MM.1S (cell line): ENCODE results near the gene TMEM200A.

Experiments used
- DNase-seq: peaks from one replicate; pipeline ENCODE4 v3.0.0-alpha.2; 2015
- H2AFZ ChIP-seq: fragments of 300-600 bp; sonication (generic); 2 replicates; pipeline ENCODE4 v1.6.0; 2016; ENCODE audit warnings: antibody characterized with exemption, low read length
- H3F3A ChIP-seq: fragments of 300-600 bp; sonication (generic); 2 replicates; pipeline ENCODE4 v1.6.1; 2016; ENCODE audit warnings: mild to moderate bottlenecking, antibody characterized with exemption, low read length, moderate library complexity, mixed read lengths; ENCODE audit not compliant: insufficient read depth
- H3K27ac ChIP-seq: fragments of 300-600 bp; sonication (generic); 2 replicates; pipeline ENCODE4 v1.5.1; 2016; ENCODE audit warnings: mild to moderate bottlenecking, low read length
- H3K27me3 ChIP-seq: fragments of 300-600 bp; sonication (generic); replicated peaks from 2 replicates; pipeline ENCODE4 v1.6.0; 2016; ENCODE audit warnings: low read length; ENCODE audit not compliant: insufficient read depth
- H3K36me3 ChIP-seq: fragments of 300-600 bp; sonication (generic); replicated peaks from 2 replicates; pipeline ENCODE4 v1.6.1; 2016; ENCODE audit warnings: mild to moderate bottlenecking, low read length, mixed read lengths; ENCODE audit not compliant: insufficient read depth
- H3K4me1 ChIP-seq: fragments of 300-600 bp; sonication (generic); 2 replicates; pipeline ENCODE4 v1.6.1; 2016; ENCODE audit warnings: low read length, mixed read lengths
- H3K4me2 ChIP-seq: fragments of 300-600 bp; sonication (generic); 2 replicates; pipeline ENCODE4 v1.6.0; 2016; ENCODE audit warnings: low read depth, low read length
- H3K4me3 ChIP-seq: fragments of 300-600 bp; sonication (generic); 2 replicates; pipeline ENCODE4 v1.5.1; 2016; ENCODE audit warnings: low read length, mixed read lengths
- H3K79me2 ChIP-seq: fragments of 300-600 bp; sonication (generic); 2 replicates; pipeline ENCODE4 v1.6.1; 2016; ENCODE audit warnings: mixed run types, low read length, mixed read lengths
- H3K9ac ChIP-seq: fragments of 300-600 bp; sonication (generic); 2 replicates; pipeline ENCODE4 v1.6.1; 2016; ENCODE audit warnings: low read length, mixed read lengths
- H3K9me2 ChIP-seq: fragments of 300-600 bp; sonication (generic); replicated peaks from 2 replicates; pipeline ENCODE4 v1.6.1; 2016; ENCODE audit warnings: mild to moderate bottlenecking, low read length, mixed read lengths; ENCODE audit not compliant: insufficient read depth
- H3K9me3 ChIP-seq: fragments of 300-600 bp; sonication (generic); replicated peaks from 2 replicates; pipeline ENCODE4 v1.6.1; 2016; ENCODE audit warnings: mild to moderate bottlenecking, low read length, mixed read lengths; ENCODE audit not compliant: insufficient read depth
- H4K20me1 ChIP-seq: fragments of 300-600 bp; sonication (generic); 2 replicates; pipeline ENCODE4 v1.6.1; 2016; ENCODE audit warnings: mild to moderate bottlenecking, low read length, moderate library complexity, mixed read lengths; ENCODE audit not compliant: insufficient read depth
- EZH2 ChIP-seq: fragments of 300-600 bp; sonication (generic); optimal IDR thresholded peaks from 2 replicates; pipeline ENCODE3; 2017; ENCODE audit warnings: low read depth, mild to moderate bottlenecking, antibody characterized with exemption, low read length, mixed read lengths
- EZH2phosphoT487 ChIP-seq: fragments of 300-600 bp; sonication (generic); IDR thresholded peaks from 2 replicates; pipeline ENCODE4 v1.6.1; 2018; ENCODE audit warnings: antibody characterized with exemption, low read length
- TF ChIP-seq, protein P1 (sequence below): fragments of 300-600 bp; sonication (generic); IDR thresholded peaks from 2 replicates; pipeline ENCODE4 v1.5.1; 2016; ENCODE audit warnings: antibody characterized with exemption, low read length, mixed read lengths

Gene TMEM200A

DNA sequence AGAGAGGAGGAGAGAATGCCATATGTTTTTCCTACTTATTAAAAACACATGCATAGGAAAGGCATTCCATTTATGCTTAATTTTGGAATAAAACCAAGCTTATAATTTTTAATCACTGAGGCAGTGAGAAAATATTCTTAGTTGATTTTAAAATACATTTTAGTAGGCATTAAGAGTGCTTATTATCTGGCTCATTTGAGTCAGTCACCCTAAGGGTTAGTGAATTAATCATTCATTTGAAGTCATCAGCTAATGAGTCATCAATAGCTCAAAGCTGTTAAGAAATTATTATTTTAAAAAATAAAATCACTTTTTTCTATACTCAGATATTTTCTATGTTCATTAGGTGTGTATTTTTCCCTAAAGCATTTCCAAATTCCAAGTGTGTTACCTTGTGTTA lies 81.6 kb downstream of the TMEM200A start:
- no peaks in the 10 kb centered on the region for H4K20me1 ChIP-seq
- H3K9me3 ChIP-seq, result no peaks in the 10 kb centered on the region
- H2AFZ ChIP-seq, result no peak overlapping the region
- no peak for DNase-seq
- no peaks in the 10 kb centered on the region for H3K79me2 ChIP-seq
- H3K27ac ChIP-seq, result no peak overlapping the region
- no peaks in the 10 kb centered on the region for H3F3A ChIP-seq
- no peak overlapping the region for H3K9ac ChIP-seq
- H3K9me2 ChIP-seq, result no peaks in the 10 kb centered on the region
- H3K36me3 ChIP-seq, result no peaks in the 10 kb centered on the region
- H3K27me3 ChIP-seq, result no peaks in the 10 kb centered on the region
- H3K4me2 ChIP-seq, result no peak overlapping the region
- no peaks in the 10 kb centered on the region for H3K4me1 ChIP-seq
- TF ChIP-seq EZH2 (no peak), EZH2phosphoT487 (no peak)
- TF ChIP-seq, protein P1, sequence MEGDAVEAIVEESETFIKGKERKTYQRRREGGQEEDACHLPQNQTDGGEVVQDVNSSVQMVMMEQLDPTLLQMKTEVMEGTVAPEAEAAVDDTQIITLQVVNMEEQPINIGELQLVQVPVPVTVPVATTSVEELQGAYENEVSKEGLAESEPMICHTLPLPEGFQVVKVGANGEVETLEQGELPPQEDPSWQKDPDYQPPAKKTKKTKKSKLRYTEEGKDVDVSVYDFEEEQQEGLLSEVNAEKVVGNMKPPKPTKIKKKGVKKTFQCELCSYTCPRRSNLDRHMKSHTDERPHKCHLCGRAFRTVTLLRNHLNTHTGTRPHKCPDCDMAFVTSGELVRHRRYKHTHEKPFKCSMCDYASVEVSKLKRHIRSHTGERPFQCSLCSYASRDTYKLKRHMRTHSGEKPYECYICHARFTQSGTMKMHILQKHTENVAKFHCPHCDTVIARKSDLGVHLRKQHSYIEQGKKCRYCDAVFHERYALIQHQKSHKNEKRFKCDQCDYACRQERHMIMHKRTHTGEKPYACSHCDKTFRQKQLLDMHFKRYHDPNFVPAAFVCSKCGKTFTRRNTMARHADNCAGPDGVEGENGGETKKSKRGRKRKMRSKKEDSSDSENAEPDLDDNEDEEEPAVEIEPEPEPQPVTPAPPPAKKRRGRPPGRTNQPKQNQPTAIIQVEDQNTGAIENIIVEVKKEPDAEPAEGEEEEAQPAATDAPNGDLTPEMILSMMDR, result no peak
- H3K4me3 ChIP-seq, result no peak overlapping the region

DNA sequence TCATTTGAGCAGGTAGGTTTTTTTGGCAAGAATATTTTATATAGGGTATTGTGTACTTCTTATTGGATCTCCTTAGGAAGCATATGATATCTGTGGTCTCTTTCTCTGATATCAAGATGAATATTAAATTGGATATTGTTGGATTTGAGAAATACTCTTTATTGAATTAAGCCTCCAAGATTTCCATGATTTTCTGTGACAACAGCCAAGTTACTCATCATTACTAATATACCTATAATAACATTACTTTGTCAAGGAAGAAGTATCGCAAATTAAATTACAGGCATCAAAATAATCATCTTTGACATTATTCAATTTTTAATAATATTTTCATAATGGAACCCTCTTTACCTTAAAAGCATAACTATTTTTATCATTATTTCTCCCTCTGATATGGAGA lies 86.5 kb downstream of the TMEM200A start:
- TF ChIP-seq, protein P1, result no peak
- no peak for TF ChIP-seq EZH2phosphoT487
- TF ChIP-seq EZH2, result no peak
- Histone ChIP-seq H3F3A (no peaks in the 10 kb centered on the region), H3K36me3 (no peaks in the 10 kb centered on the region), H3K27me3 (no peaks in the 10 kb centered on the region), H3K9ac (no peak overlapping the region), H3K27ac (no peak overlapping the region), H3K9me3 (no peaks in the 10 kb centered on the region), H4K20me1 (no peaks in the 10 kb centered on the region), H3K4me1 (no peaks in the 10 kb centered on the region), H3K79me2 (no peaks in the 10 kb centered on the region), H3K4me2 (no peak overlapping the region), H3K9me2 (no peaks in the 10 kb centered on the region), H2AFZ (no peak overlapping the region), H3K4me3 (no peak overlapping the region)
- DNase-seq, result no peak

DNA sequence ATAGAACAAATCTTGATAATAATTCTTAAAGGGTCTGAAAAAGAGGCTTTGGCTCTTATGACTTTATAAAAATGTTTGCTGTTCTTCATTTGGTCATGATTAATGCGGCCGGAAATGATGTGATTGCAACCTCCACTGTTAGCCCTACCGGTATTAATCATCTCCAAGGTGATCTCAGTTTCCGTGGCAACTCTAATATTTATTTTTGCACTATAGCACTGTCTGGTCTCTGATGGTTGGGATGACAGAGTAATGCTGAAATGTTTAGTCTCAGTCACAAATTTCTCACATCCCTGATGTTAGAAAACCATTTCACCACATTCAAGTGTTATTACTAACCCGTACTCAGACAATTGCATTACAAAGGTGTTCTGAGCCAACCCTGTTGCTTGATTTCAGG lies 87.4 kb downstream of the TMEM200A start:
- Histone ChIP-seq H3K27ac (no peak overlapping the region), H2AFZ (no peak overlapping the region), H3K4me2 (no peak overlapping the region), H4K20me1 (no peaks in the 10 kb centered on the region), H3K79me2 (no peaks in the 10 kb centered on the region), H3K36me3 (no peaks in the 10 kb centered on the region), H3K9me2 (no peaks in the 10 kb centered on the region), H3K4me1 (no peaks in the 10 kb centered on the region), H3K27me3 (no peaks in the 10 kb centered on the region), H3K9ac (no peak overlapping the region), H3K9me3 (no peaks in the 10 kb centered on the region), H3K4me3 (no peak overlapping the region), H3F3A (no peaks in the 10 kb centered on the region)
- no peak for DNase-seq
- TF ChIP-seq, protein P1, result no peak
- TF ChIP-seq EZH2 (no peak), EZH2phosphoT487 (no peak)
